ENCODE data around the gene AKAP7. TPM values are rescaled to one million over a fixed set of nuclear protein-coding genes. Genes with fewer than 3 reads are reported as not detected.
A peak's percentile ranks its signal among the peaks of the same experiment; 100 is the strongest.

AKAP7 gene
- total and polyA plus RNA-seq, 4 donors = 4.2 to 25.0 (median 8.6) TPM

DNA sequence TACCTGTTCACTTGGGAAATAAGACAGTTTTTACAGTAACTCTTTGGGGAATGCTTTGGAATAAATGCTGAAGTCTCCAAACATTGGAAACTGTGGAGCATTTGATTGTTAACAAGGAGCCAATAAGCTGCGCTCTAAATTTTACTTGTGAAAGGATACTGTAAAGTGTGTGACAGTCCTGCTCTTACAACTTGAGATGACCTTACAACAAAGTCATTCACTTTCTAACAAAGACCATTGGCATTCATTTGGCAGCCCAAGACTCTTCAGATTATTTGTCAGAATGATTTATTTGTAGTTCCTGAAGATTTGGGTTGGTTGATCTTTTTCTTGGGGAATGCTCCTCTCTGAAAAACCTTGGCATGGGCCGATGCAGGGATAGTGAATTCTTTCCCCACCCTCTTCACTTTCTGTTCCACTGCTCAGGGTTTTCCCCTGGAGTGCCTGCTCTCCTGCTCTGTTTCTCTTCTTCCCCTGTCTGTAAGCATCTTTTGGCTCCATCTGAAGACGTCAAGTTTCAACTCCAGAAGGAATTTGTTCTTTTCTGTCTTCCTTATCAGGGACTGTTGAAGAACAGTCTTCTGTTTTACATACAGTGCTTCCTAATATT, 116.4 kb downstream of the AKAP7 start:
- no peak overlapping the region for H3K4me3 ChIP-seq
- 47 to 69% methylated on average over 3 of the region's 3 CpGs for WGBS, 2 donors

GRCh38 chr6:131255434-131255833, 120.2 kb downstream of the AKAP7 start:
- peaks cover 0 to 13% (median 6%) of the 10 kb centered on the region in 5 donors for H3K4me1 ChIP-seq (ENCODE audit: control insufficient read depth in 5 of 5, insufficient read depth in 5 of 5, low read length in 5 of 5)
- no peaks in the 10 kb centered on the region for H3K9me3 ChIP-seq (ENCODE audit: control insufficient read depth in 4 of 4, insufficient read depth in 3 of 4, low read length in 3 of 4)
- H3K36me3 ChIP-seq (ENCODE audit: control insufficient read depth in 4 of 4, insufficient read depth in 4 of 4, low read length in 4 of 4) = peaks cover 0 to 1% (median 0%) of the 10 kb centered on the region in 4 donors
- DNase-seq (peak in 1 of 3 donors; percentile 16), ATAC-seq (ENCODE audit: insufficient read depth, low FRiP score) (no peak)
- H3K4me3 ChIP-seq = no peak overlapping the region
- TF ChIP-seq CTCF (IDR thresholded peaks at IDR 0.05; ENCODE audit: control extremely low read depth, extremely low read depth) = no peak
- H3K27ac ChIP-seq (ENCODE audit: low read depth in 1 of 2, low read length in 1 of 2) = no peak overlapping the region
- H3K9ac ChIP-seq (ENCODE audit: insufficient read depth in 1 of 2, low read length in 2 of 2) = no peak overlapping the region
- no peaks in the 10 kb centered on the region for H3K27me3 ChIP-seq (ENCODE audit: control insufficient read depth in 3 of 3, insufficient read depth in 3 of 3, low read length in 2 of 3)

More for the DNA sequence above, 116.4 kb downstream of the AKAP7 start:
- Histone ChIP-seq H3K27ac (ENCODE audit: low read depth in 1 of 2, low read length in 1 of 2) (no peak overlapping the region), H3K4me1 (ENCODE audit: control insufficient read depth in 5 of 5, insufficient read depth in 5 of 5, low read length in 5 of 5) (peaks cover 0 to 13% (median 2%) of the 10 kb centered on the region in 5 donors), H3K9me3 (ENCODE audit: control insufficient read depth in 4 of 4, insufficient read depth in 3 of 4, low read length in 3 of 4) (no peaks in the 10 kb centered on the region), H3K36me3 (ENCODE audit: control insufficient read depth in 4 of 4, insufficient read depth in 4 of 4, low read length in 4 of 4) (no peaks in the 10 kb centered on the region), H3K9ac (ENCODE audit: insufficient read depth in 1 of 2, low read length in 2 of 2) (no peak overlapping the region), H3K27me3 (ENCODE audit: control insufficient read depth in 3 of 3, insufficient read depth in 3 of 3, low read length in 2 of 3) (no peaks in the 10 kb centered on the region)
- ATAC-seq (ENCODE audit: insufficient read depth, low FRiP score) (no peak), DNase-seq (no peak)
- no peak for TF ChIP-seq CTCF (IDR thresholded peaks at IDR 0.05; ENCODE audit: control extremely low read depth, extremely low read depth)

- Histone ChIP-seq H3K9me3 (ENCODE audit: control insufficient read depth in 4 of 4, insufficient read depth in 3 of 4, low read length in 3 of 4) (no peaks in the 10 kb centered on the region), H3K4me3 (no peak overlapping the region), H3K9ac (ENCODE audit: insufficient read depth in 1 of 2, low read length in 2 of 2) (no peak overlapping the region), H3K27me3 (ENCODE audit: control insufficient read depth in 3 of 3, insufficient read depth in 3 of 3, low read length in 2 of 3) (no peaks in the 10 kb centered on the region), H3K4me1 (ENCODE audit: control insufficient read depth in 5 of 5, insufficient read depth in 5 of 5, low read length in 5 of 5) (peaks cover 0 to 11% (median 6%) of the 10 kb centered on the region in 5 donors), H3K27ac (ENCODE audit: low read depth in 1 of 2, low read length in 1 of 2) (no peak overlapping the region), H3K36me3 (ENCODE audit: control insufficient read depth in 4 of 4, insufficient read depth in 4 of 4, low read length in 4 of 4) (peaks cover 0 to 1% (median 0%) of the 10 kb centered on the region in 4 donors)
- DNase-seq (peak in 1 of 3 donors; percentile 19), ATAC-seq (ENCODE audit: insufficient read depth, low FRiP score) (no peak)
- no peak for TF ChIP-seq CTCF (IDR thresholded peaks at IDR 0.05; ENCODE audit: control extremely low read depth, extremely low read depth)
- 88 to 95% methylated on average over 2 of the region's 2 CpGs for WGBS, 2 donors
Observed at GRCh38 chr6:131255911-131256310, 120.6 kb downstream of the AKAP7 start.

Data from lung (tissue), 12 donors.